K562 (cell line): ENCODE measurements around the gene CRCP. TPM values are rescaled to one million over a fixed set of nuclear protein-coding genes. Genes with fewer than 3 reads are reported as not detected.
A peak's percentile ranks its signal among the peaks of the same experiment; 100 is the strongest.

ENCODE experiments used
- ATAC-seq: fragments of 200-7000 bp; cut with Tn5 transposase; 3 replicates; pipeline ENCODE4 v1.9.1; 2020; ENCODE audit warnings: moderate library complexity
- BruUV-seq: library from RNA; stranded (reverse); fragments of 400-500 nt; replicated peaks from 2 replicates; lab custom pipeline; 2021; lab: Mats Ljungman, UMichigan
- CTCF ChIA-PET: fragments of 300-600 bp; formaldehyde crosslinking; extraction: SDS; loops from one replicate; lab custom pipeline; 2021; ENCODE audit warnings: low intra/inter-chr PET ratio; lab: Yijun Ruan, JAX
- POLR2A ChIA-PET: fragments of 300-600, 350-650 bp; sonication (Branson Sonifier 250); formaldehyde crosslinking; extraction: SDS; loops from one replicate; lab custom pipeline; 2021; ENCODE audit warnings: antibody characterized with exemption, inconsistent platforms; lab: Yijun Ruan, JAX
- DNase-seq, 4 experiments: peaks; one replicate each; pipeline versions ENCODE4 v3.0.0 to v3.0.0-alpha.2; 2011 to 2018; ENCODE audit warnings: low spot score in 3 of 4, mixed read lengths in 3 of 4; ENCODE audit errors: extremely low read depth in 1 of 4
- FAIRE-seq: peaks from 2 replicates; lab custom pipeline; 2011; peaks lifted over from hg19 to GRCh38; lab: Jason Lieb, UNC
- H2AFZ ChIP-seq: 2 replicates; pipeline ENCODE4 v1.6.0; 2011; ENCODE audit warnings: low read depth, low read length, control low read depth, inconsistent platforms
- H3K27ac ChIP-seq: fragments of 200-600 bp; 3 replicates; pipeline ENCODE4 v1.8.0; 2011; ENCODE audit warnings: low read depth, mild to moderate bottlenecking, control low read depth, inconsistent platforms, low read length, moderate library complexity, mixed read lengths; ENCODE audit errors: extremely low read depth
- H3K27me3 ChIP-seq, 2 experiments: fragments of 300-600 bp in 1 of 2; 2 replicates in 1 of 2; 3 replicates in 1 of 2; pipeline versions ENCODE4 v1.6.0 to v1.8.0; 2011; ENCODE audit warnings: inconsistent platforms in 2 of 2, low read length in 2 of 2, mild to moderate bottlenecking in 1 of 2, mixed read lengths in 1 of 2, moderate library complexity in 1 of 2; ENCODE audit not compliant: control insufficient read depth in 2 of 2, insufficient read depth in 2 of 2
- H3K36me3 ChIP-seq: fragments of 300-600 bp; 3 replicates; pipeline ENCODE4 v1.8.0; 2011; ENCODE audit warnings: mild to moderate bottlenecking, low read length, inconsistent platforms; ENCODE audit not compliant: control insufficient read depth, insufficient read depth
- H3K4me1 ChIP-seq, 2 experiments: fragments of 200-600 bp in 1 of 2; replicated peaks in 1 of 2; 2 replicates in 1 of 2; 3 replicates in 1 of 2; pipeline versions ENCODE4 v1.5.1 to v1.8.0; 2011; ENCODE audit warnings: inconsistent platforms in 2 of 2, low read length in 2 of 2, mild to moderate bottlenecking in 1 of 2, mixed read lengths in 1 of 2, moderate library complexity in 1 of 2; ENCODE audit not compliant: control insufficient read depth in 2 of 2, insufficient read depth in 2 of 2
- H3K4me2 ChIP-seq: 2 replicates; pipeline ENCODE4 v1.6.1; 2011; ENCODE audit warnings: low read length, control low read depth, inconsistent platforms, mixed read lengths; ENCODE audit not compliant: insufficient read depth
- H3K4me3 ChIP-seq: fragments of 200-600 bp; sonication (generic), shearing (Covaris generic); 2 replicates; pipeline ENCODE4 v1.5.1; 2016; ENCODE audit warnings: control low read depth, inconsistent platforms
- H3K79me2 ChIP-seq: fragments of 200-600 bp; 3 replicates; pipeline ENCODE4 v1.8.0; 2011; ENCODE audit warnings: low read length, inconsistent platforms; ENCODE audit not compliant: control insufficient read depth, insufficient read depth
- H3K9ac ChIP-seq, 2 experiments: 2 replicates each; pipeline versions ENCODE4 v1.6.0 to v1.6.1; 2011; ENCODE audit warnings: low read depth in 2 of 2, low read length in 2 of 2, control low read depth in 1 of 2, inconsistent platforms in 1 of 2, mild to moderate bottlenecking in 1 of 2, mixed read lengths in 1 of 2; ENCODE audit not compliant: insufficient read depth in 1 of 2
- H3K9me1 ChIP-seq: one replicate; pipeline ENCODE4 v1.6.0; 2011; ENCODE audit warnings: inconsistent platforms, mild to moderate bottlenecking, low read length, moderate library complexity; ENCODE audit not compliant: control insufficient read depth, insufficient read depth
- H3K9me3 ChIP-seq: replicated peaks from 2 replicates; pipeline ENCODE4 v1.5.1; 2011; ENCODE audit warnings: low read depth, low read length, inconsistent platforms; ENCODE audit not compliant: control insufficient read depth, insufficient read depth
- H4K20me1 ChIP-seq: replicated peaks from 2 replicates; pipeline ENCODE4 v1.6.1; 2011; ENCODE audit warnings: low read length, inconsistent platforms, mixed read lengths; ENCODE audit not compliant: control insufficient read depth, insufficient read depth
- FOXJ3 ChIP-seq: sonication (generic); formaldehyde crosslinking; IDR thresholded peaks from 2 replicates; pipeline ENCODE4 v1.4.0; 2020; ENCODE audit warnings: mild to moderate bottlenecking, missing genetic modification reagents
- NEUROD1 ChIP-seq: fragments of 150-350 bp; IDR thresholded peaks from 2 replicates; pipeline ENCODE4 v1.6.1; 2014; ENCODE audit warnings: borderline replicate concordance, low read length, low read depth; ENCODE audit not compliant: partially characterized antibody
- NR2F6 ChIP-seq: fragments of 450-650 bp; formaldehyde crosslinking; IDR thresholded peaks from 2 replicates; pipeline ENCODE4 v1.4.0; 2020; ENCODE audit warnings: mild to moderate bottlenecking
- RBM25 ChIP-seq: fragments of 200-400 bp; formaldehyde crosslinking; IDR thresholded peaks from 2 replicates; pipeline ENCODE4 v1.6.1; 2018; ENCODE audit warnings: low read length, low read depth, moderate library complexity; ENCODE audit not compliant: severe bottlenecking
- TAF9B ChIP-seq: fragments of 450-650 bp; IDR thresholded peaks from 2 replicates; pipeline ENCODE4 v1.6.1; 2018; ENCODE audit warnings: mild to moderate bottlenecking; ENCODE audit not compliant: partially characterized antibody
- ZNF23 ChIP-seq: fragments of 250-450 bp; sonication (Bioruptor Pico); IDR thresholded peaks from 2 replicates; pipeline ENCODE4 v1.4.0; 2020; ENCODE audit warnings: mild to moderate bottlenecking
- WGBS: fragments of 100-300 bp; shearing (Covaris generic); methylation state at CpG from one replicate; pipeline ENCODE4 v1.1.6; 2016; ENCODE audit warnings: low coverage, mixed read lengths; ENCODE audit not compliant: insufficient coverage; ENCODE audit errors: missing lambda C conversion rate; 5-methylcytosine and 5-hydroxymethylcytosine counted together
- in situ Hi-C: fragments of 300-500 bp; cut with MboI; formaldehyde crosslinking; loops from 4 replicates; pipeline ENCODE4 v1.15.0; 2018; ENCODE audit warnings: inconsistent platforms, mixed read lengths
- intact Hi-C: fragments of 100-400 bp; cut with micrococcal nuclease; formaldehyde crosslinking; loops from 2 replicates; pipeline ENCODE4 v1.14.2; 2022
- polyA plus RNA-seq, 8 experiments: library from polyadenylated mRNA; depleted of rRNA in 4 of 8; stranded (reverse) in 5 of 8; unstranded in 3 of 8; fragments of >200 nt; fragmentation: Nextera tagmentation in 2 of 8; fragmentation: Illumina TruSeq in 1 of 8; extraction: Ambion mirVana in 2 of 8; extraction: Trizol in 1 of 8; gene quantifications; 2 replicates each; pipeline versions ENCODE4 v1.2.1 to v1.2.3, GENCODE V29; 2011 to 2014; ENCODE audit warnings: inconsistent platforms in 1 of 8, missing spikeins in 1 of 8
- total RNA-seq, 7 experiments: library from RNA; depleted of rRNA in 6 of 7; stranded (reverse); fragments of >200 nt in 6 of 7; fragmentation: Illumina TruSeq in 2 of 7; extraction: Trizol in 2 of 7; gene quantifications; 2 replicates each; pipeline versions ENCODE4 v1.2.1 to v1.2.3, GENCODE V29; 2011 to 2021; ENCODE audit warnings: low replicate concordance in 1 of 7
- TF ChIP-seq, protein P1 (sequence below): fragments of 450-650 bp; IDR thresholded peaks from 2 replicates; pipeline ENCODE4 v1.6.1; 2017; ENCODE audit warnings: antibody characterized with exemption, mild to moderate bottlenecking
- TF ChIP-seq, protein P2 (sequence below): fragments of 450-650 bp; IDR thresholded peaks from 2 replicates; pipeline ENCODE4 v1.6.1; 2016; ENCODE audit warnings: low read depth, mild to moderate bottlenecking, moderate library complexity

Gene CRCP
- total and polyA plus RNA-seq, 9 of the 15 experiments (the other 6 are each of a cell fraction or from before 2014, with no cell fraction given) = 22.1 to 58.3 (median 43.4) TPM

DNA sequence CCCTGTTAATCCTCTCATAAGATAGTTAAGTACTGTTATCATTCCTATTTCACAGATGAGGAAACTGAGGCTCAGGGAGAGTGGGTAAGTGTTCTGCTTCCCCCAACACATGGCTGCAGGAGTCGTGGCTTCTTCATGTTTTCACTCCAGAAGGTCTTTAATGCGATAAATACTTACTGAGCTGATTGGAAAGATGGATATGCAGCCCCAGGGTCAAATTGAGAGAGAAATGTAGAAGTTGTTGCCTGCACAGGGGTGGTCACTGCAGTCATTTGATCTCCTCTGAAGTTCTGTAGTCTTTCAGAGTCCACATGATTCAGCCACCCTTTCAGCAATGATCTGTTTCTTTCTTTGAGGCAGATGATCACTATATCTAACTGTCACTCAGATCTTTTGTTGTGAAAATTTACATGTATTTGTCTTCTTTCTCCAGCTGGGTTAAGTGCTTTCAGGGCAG is 29.3 kb downstream of the CRCP start:
- no peaks in the 10 kb centered on the region; a peak in 1 of 5 replicates for H3K4me1 ChIP-seq

DNA sequence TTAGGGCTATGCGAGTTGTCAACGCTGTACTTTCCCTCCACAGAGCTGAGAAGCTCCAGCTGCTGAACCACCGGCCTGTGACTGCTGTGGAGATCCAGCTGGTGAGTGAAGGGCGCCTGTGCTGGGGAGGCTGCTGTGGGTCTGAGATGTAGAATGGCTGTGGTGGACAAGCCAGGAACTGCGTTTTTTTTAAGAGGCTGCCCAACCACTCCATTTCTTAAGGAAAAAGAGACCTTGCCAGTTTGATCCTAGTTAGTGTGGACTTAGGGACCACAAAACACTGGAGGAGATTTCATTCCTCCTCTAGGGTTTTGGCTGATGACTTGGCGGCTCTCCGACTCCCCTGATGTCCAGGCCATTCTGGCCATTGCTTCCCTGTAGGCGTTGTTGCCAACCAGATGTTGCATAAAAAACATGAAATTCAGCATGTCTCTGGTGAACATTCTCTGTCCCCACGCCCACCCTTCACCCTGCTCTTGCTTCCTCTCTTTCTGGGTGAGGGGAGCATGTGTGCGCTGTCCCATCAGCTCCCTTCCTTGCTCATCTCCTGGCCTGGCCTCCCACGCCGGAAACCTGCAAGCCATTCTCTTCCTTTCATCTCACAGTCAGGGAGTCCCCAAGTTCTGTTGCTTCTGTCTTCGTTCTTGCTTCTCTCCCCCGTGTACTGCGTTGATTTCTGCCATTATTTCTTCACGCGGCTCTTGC is 30.9 kb downstream of the CRCP start:
- 97% methylated on average over 17 of the region's 17 CpGs for WGBS
- no TSS peak for BruUV-seq
- Histone ChIP-seq H3K27me3 (no peaks in the 10 kb centered on the region), H2AFZ (no peak overlapping the region), H3K27ac (no peak overlapping the region), H3K4me2 (no peak overlapping the region), H3K4me3 (no peak overlapping the region), H4K20me1 (peaks cover 12% of the 10 kb centered on the region), H3K9me1 (peaks cover 3% of the 10 kb centered on the region), H3K4me1 (no peaks in the 10 kb centered on the region; a peak in 2 of 5 replicates), H3K9ac (no peak overlapping the region), H3K9me3 (no peaks in the 10 kb centered on the region), H3K79me2 (peaks cover 18% of the 10 kb centered on the region; the same call in 2 of the 3 replicates), H3K36me3 (peaks cover 96% of the 10 kb centered on the region)
- intact Hi-C loops (no loop called here), in situ Hi-C loops (no loop called here)
- ChIA-PET POLR2A (interaction anchor here (0.5 to 1.1 kb wide), 2 partner anchors 9 to 96 kb away, joined by 3 read pairs; no protein-coding TSS in a partner anchor), CTCF (no interaction called here)
- no peak for DNase-seq
- FAIRE-seq = no peak
- ATAC-seq = no peak
- TF ChIP-seq NEUROD1 (no peak), FOXJ3 (CRISPR knock-in tag) (no peak), TAF9B (no peak), NR2F6 (CRISPR knock-in tag) (no peak)
- TF ChIP-seq, protein P1, sequence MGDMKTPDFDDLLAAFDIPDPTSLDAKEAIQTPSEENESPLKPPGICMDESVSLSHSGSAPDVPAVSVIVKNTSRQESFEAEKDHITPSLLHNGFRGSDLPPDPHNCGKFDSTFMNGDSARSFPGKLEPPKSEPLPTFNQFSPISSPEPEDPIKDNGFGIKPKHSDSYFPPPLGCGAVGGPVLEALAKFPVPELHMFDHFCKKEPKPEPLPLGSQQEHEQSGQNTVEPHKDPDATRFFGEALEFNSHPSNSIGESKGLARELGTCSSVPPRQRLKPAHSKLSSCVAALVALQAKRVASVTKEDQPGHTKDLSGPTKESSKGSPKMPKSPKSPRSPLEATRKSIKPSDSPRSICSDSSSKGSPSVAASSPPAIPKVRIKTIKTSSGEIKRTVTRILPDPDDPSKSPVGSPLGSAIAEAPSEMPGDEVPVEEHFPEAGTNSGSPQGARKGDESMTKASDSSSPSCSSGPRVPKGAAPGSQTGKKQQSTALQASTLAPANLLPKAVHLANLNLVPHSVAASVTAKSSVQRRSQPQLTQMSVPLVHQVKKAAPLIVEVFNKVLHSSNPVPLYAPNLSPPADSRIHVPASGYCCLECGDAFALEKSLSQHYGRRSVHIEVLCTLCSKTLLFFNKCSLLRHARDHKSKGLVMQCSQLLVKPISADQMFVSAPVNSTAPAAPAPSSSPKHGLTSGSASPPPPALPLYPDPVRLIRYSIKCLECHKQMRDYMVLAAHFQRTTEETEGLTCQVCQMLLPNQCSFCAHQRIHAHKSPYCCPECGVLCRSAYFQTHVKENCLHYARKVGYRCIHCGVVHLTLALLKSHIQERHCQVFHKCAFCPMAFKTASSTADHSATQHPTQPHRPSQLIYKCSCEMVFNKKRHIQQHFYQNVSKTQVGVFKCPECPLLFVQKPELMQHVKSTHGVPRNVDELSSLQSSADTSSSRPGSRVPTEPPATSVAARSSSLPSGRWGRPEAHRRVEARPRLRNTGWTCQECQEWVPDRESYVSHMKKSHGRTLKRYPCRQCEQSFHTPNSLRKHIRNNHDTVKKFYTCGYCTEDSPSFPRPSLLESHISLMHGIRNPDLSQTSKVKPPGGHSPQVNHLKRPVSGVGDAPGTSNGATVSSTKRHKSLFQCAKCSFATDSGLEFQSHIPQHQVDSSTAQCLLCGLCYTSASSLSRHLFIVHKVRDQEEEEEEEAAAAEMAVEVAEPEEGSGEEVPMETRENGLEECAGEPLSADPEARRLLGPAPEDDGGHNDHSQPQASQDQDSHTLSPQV = no peak

More for the DNA sequence above, 29.3 kb downstream of the CRCP start:
- FAIRE-seq (no peak), DNase-seq (no peak), ATAC-seq (no peak)
- Histone ChIP-seq H3K36me3 (peaks cover 100% of the 10 kb centered on the region), H3K4me2 (no peak overlapping the region), H2AFZ (no peak overlapping the region), H3K9me3 (no peaks in the 10 kb centered on the region), H4K20me1 (peaks cover 10% of the 10 kb centered on the region), H3K27ac (no peak overlapping the region), H3K9ac (no peak overlapping the region), H3K79me2 (peaks cover 32% of the 10 kb centered on the region), H3K27me3 (no peaks in the 10 kb centered on the region), H3K4me3 (no peak overlapping the region), H3K9me1 (peaks cover 3% of the 10 kb centered on the region)
- intact Hi-C loops (no loop called here), in situ Hi-C loops (no loop called here)
- no TSS peak for BruUV-seq
- POLR2A ChIA-PET = interaction anchor here (0.6 kb wide), 2 partner anchors 23 to 184 kb away, joined by 3 read pairs; no protein-coding TSS in a partner anchor
- TF ChIP-seq, protein P2, sequence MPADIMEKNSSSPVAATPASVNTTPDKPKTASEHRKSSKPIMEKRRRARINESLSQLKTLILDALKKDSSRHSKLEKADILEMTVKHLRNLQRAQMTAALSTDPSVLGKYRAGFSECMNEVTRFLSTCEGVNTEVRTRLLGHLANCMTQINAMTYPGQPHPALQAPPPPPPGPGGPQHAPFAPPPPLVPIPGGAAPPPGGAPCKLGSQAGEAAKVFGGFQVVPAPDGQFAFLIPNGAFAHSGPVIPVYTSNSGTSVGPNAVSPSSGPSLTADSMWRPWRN = no peak
- TF ChIP-seq ZNF23 (CRISPR knock-in tag) (no peak), RBM25 (peak; percentile 51)
- WGBS = 100% methylated on average over 2 of the region's 2 CpGs
- CTCF ChIA-PET = no interaction called here
